Measurements from ENCODE around the gene KLHL1. TPM values are rescaled to one million over a fixed set of nuclear protein-coding genes. Genes with fewer than 3 reads are reported as not detected.

Gene KLHL1
- total RNA-seq, 1 experiment from 2014 or later: not detected

DNA sequence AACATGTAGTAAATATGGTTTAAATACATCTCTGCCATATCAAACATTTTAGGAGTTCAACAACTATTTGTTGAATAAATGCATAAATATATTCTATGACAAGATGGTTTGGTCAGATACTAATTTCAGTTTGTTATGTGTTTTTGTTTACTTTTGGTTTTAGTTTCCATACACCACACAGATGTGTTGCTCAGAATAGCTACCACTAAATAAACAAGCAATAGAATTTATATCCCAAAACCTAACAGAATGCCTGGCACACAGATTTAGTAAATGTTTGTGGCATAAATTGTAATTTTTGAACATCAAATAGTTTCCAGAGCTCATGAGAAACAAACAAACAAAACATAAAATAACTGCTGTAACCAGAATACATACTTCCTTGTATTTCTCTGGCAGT lies 127.5 kb downstream of the KLHL1 start:
- DNase-seq: no peak
- Histone ChIP-seq H3K79me2 (ENCODE audit: low read length) (no peaks in the 10 kb centered on the region), H3K4me1 (ENCODE audit: low read length) (no peaks in the 10 kb centered on the region), H3K4me2 (ENCODE audit: low read depth, low read length, poor library complexity, severe bottlenecking) (no peak overlapping the region), H3K9me2 (replicated peaks; ENCODE audit: insufficient read depth, low read length) (no peaks in the 10 kb centered on the region), H4K20me1 (ENCODE audit: insufficient read depth, low read depth, low read length) (no peaks in the 10 kb centered on the region), H2AFZ (ENCODE audit: low read length) (peak overlapping the region; percentile 50; the same call in 1 of the 2 replicates), H3K36me3 (ENCODE audit: insufficient read depth, low read length) (no peaks in the 10 kb centered on the region), H3K27ac (ENCODE audit: low read length) (no peak overlapping the region), H3K9ac (ENCODE audit: low read length) (no peak overlapping the region), H3K4me3 (ENCODE audit: low read length) (no peak overlapping the region), H3K9me3 (ENCODE audit: low read length) (0 out of 2 replicates have a peak, but pooled peaks cover 3% of the 10 kb centered on the region), H3K27me3 (ENCODE audit: low read length) (no peaks in the 10 kb centered on the region)

DNA sequence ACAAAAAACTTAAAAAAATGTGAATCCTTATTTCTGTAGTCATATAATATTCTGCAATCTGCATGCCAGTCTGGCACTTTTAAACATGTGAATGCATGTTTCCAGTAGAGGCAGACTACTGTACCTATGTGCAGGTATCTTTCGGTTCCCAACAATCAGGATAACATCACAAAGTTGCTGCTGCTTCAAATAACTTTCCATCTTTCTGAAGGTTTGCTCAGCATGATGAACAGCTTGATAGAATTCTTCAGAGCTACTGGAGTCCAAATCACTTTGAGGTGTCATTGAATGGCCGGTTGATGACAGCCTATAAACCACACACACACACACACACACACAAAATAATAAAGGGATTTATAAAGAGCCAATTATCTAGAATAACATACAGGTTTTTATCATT lies 132.8 kb downstream of the KLHL1 start:
- H3K27ac ChIP-seq (ENCODE audit: low read length): no peak overlapping the region
- H3K9me3 ChIP-seq (ENCODE audit: low read length): peaks cover 4% of the 10 kb centered on the region; the same call in 1 of the 2 replicates
- H3K27me3 ChIP-seq (ENCODE audit: low read length): no peaks in the 10 kb centered on the region
- H3K36me3 ChIP-seq (ENCODE audit: insufficient read depth, low read length): no peaks in the 10 kb centered on the region
- no peak overlapping the region for H3K4me3 ChIP-seq (ENCODE audit: low read length)
- no peak overlapping the region for H3K9ac ChIP-seq (ENCODE audit: low read length)
- H3K4me2 ChIP-seq (ENCODE audit: low read depth, low read length, poor library complexity, severe bottlenecking): no peak overlapping the region
- no peak for DNase-seq
- no peaks in the 10 kb centered on the region for H3K79me2 ChIP-seq (ENCODE audit: low read length)
- H3K9me2 ChIP-seq (replicated peaks; ENCODE audit: insufficient read depth, low read length): no peaks in the 10 kb centered on the region; the same call in 1 of the 2 replicates
- no peaks in the 10 kb centered on the region for H4K20me1 ChIP-seq (ENCODE audit: insufficient read depth, low read depth, low read length)
- H3K4me1 ChIP-seq (ENCODE audit: low read length): no peaks in the 10 kb centered on the region
- no peak overlapping the region for H2AFZ ChIP-seq (ENCODE audit: low read length)

- no peak overlapping the region for H3K27ac ChIP-seq (ENCODE audit: low read length)
- H3K9ac ChIP-seq (ENCODE audit: low read length): no peak overlapping the region
- no peak overlapping the region for H3K4me2 ChIP-seq (ENCODE audit: low read depth, low read length, poor library complexity, severe bottlenecking)
- no peaks in the 10 kb centered on the region; the same call in 1 of the 2 replicates for H3K9me2 ChIP-seq (replicated peaks; ENCODE audit: insufficient read depth, low read length)
- peaks cover 6% of the 10 kb centered on the region; the same call in 1 of the 2 replicates for H3K9me3 ChIP-seq (ENCODE audit: low read length)
- no peaks in the 10 kb centered on the region for H3K79me2 ChIP-seq (ENCODE audit: low read length)
- H3K4me1 ChIP-seq (ENCODE audit: low read length): no peaks in the 10 kb centered on the region
- H3K4me3 ChIP-seq (ENCODE audit: low read length): no peak overlapping the region
- no peaks in the 10 kb centered on the region for H3K27me3 ChIP-seq (ENCODE audit: low read length)
- peak overlapping the region; percentile 95 for H2AFZ ChIP-seq (ENCODE audit: low read length)
- H3K36me3 ChIP-seq (ENCODE audit: insufficient read depth, low read length): no peaks in the 10 kb centered on the region
- no peak for DNase-seq
- no peaks in the 10 kb centered on the region for H4K20me1 ChIP-seq (ENCODE audit: insufficient read depth, low read depth, low read length)
These were observed 137.7 kb downstream of the KLHL1 start for GRCh38 chr13:69970520-69970919.

DNA sequence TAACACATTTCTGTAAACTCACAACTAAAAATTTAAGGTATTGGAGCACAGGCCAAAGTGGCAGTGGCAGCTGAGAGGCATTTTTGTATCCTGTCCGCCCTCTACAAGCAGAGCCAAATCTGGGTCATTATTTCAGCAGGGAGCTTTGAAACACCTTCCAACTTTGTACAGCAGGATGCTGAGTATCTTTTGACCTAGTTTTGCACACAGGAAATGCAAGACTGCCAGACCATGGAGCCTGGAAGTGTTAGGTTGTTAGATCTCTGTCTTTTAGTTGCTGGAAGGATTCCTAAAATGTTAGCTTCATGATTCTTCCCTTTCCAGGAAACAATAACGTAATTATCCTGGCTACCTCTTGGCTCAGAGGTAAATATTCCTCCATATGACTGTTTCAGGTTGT lies 149.2 kb downstream of the KLHL1 start:
- H2AFZ ChIP-seq (ENCODE audit: low read length): no peak overlapping the region
- no peak overlapping the region for H3K9ac ChIP-seq (ENCODE audit: low read length)

GRCh38 chr13:69956839-69957238 lies 151.4 kb downstream of the KLHL1 start:
- Histone ChIP-seq H3K27ac (ENCODE audit: low read length) (no peak overlapping the region), H2AFZ (ENCODE audit: low read length) (peak overlapping the region; percentile 84; the same call in 1 of the 2 replicates), H3K9me2 (replicated peaks; ENCODE audit: insufficient read depth, low read length) (no peaks in the 10 kb centered on the region), H4K20me1 (ENCODE audit: insufficient read depth, low read depth, low read length) (no peaks in the 10 kb centered on the region), H3K79me2 (ENCODE audit: low read length) (no peaks in the 10 kb centered on the region), H3K36me3 (ENCODE audit: insufficient read depth, low read length) (no peaks in the 10 kb centered on the region), H3K4me3 (ENCODE audit: low read length) (no peak overlapping the region), H3K9ac (ENCODE audit: low read length) (no peak overlapping the region), H3K9me3 (ENCODE audit: low read length) (peaks cover 3% of the 10 kb centered on the region; the same call in 1 of the 2 replicates), H3K4me1 (ENCODE audit: low read length) (peaks cover 4% of the 10 kb centered on the region; the same call in 1 of the 2 replicates), H3K27me3 (ENCODE audit: low read length) (no peaks in the 10 kb centered on the region), H3K4me2 (ENCODE audit: low read depth, low read length, poor library complexity, severe bottlenecking) (peak overlapping the region; percentile 14)
- peak; percentile 33 for DNase-seq

More for the DNA sequence above, 149.2 kb downstream of the KLHL1 start:
- DNase-seq: peak; percentile 22
- Histone ChIP-seq H4K20me1 (ENCODE audit: insufficient read depth, low read depth, low read length) (no peaks in the 10 kb centered on the region), H3K36me3 (ENCODE audit: insufficient read depth, low read length) (no peaks in the 10 kb centered on the region), H3K79me2 (ENCODE audit: low read length) (no peaks in the 10 kb centered on the region), H3K4me3 (ENCODE audit: low read length) (no peak overlapping the region), H3K9me2 (replicated peaks; ENCODE audit: insufficient read depth, low read length) (no peaks in the 10 kb centered on the region), H3K27ac (ENCODE audit: low read length) (no peak overlapping the region), H3K27me3 (ENCODE audit: low read length) (no peaks in the 10 kb centered on the region), H3K4me2 (ENCODE audit: low read depth, low read length, poor library complexity, severe bottlenecking) (no peak overlapping the region), H3K9me3 (ENCODE audit: low read length) (peaks cover 3% of the 10 kb centered on the region; the same call in 1 of the 2 replicates), H3K4me1 (ENCODE audit: low read length) (peaks cover 4% of the 10 kb centered on the region; the same call in 1 of the 2 replicates)

DNA sequence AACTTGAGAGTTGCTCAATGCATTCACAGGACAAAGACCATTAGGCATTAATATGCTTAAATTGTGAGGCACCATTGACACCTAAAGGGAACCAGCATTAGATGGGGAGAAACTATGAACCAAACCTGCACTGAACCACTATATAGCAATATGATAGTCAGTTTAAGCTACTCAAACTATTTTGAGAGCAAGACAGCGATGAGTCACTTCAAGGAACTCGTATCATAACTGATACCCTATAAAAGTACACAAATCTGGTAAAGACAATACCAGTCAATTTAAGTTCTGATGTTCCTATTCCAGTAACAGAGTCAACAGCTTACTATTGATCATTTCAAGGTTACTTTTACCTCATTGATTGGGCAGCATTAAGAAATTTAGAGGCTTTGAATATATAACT lies 151.9 kb downstream of the KLHL1 start:
- Histone ChIP-seq H3K9ac (ENCODE audit: low read length) (no peak overlapping the region), H3K79me2 (ENCODE audit: low read length) (no peaks in the 10 kb centered on the region), H3K4me3 (ENCODE audit: low read length) (no peak overlapping the region), H3K9me2 (replicated peaks; ENCODE audit: insufficient read depth, low read length) (no peaks in the 10 kb centered on the region), H3K9me3 (ENCODE audit: low read length) (peaks cover 3% of the 10 kb centered on the region; the same call in 1 of the 2 replicates), H2AFZ (ENCODE audit: low read length) (peak overlapping the region; percentile 80; the same call in 1 of the 2 replicates), H3K27ac (ENCODE audit: low read length) (no peak overlapping the region), H4K20me1 (ENCODE audit: insufficient read depth, low read depth, low read length) (no peaks in the 10 kb centered on the region), H3K4me2 (ENCODE audit: low read depth, low read length, poor library complexity, severe bottlenecking) (no peak overlapping the region), H3K4me1 (ENCODE audit: low read length) (peaks cover 4% of the 10 kb centered on the region; the same call in 1 of the 2 replicates), H3K27me3 (ENCODE audit: low read length) (no peaks in the 10 kb centered on the region), H3K36me3 (ENCODE audit: insufficient read depth, low read length) (no peaks in the 10 kb centered on the region)
- no peak for DNase-seq

- Histone ChIP-seq H3K4me2 (ENCODE audit: low read depth, low read length, poor library complexity, severe bottlenecking) (no peak overlapping the region), H3K27ac (ENCODE audit: low read length) (no peak overlapping the region), H3K9ac (ENCODE audit: low read length) (no peak overlapping the region), H3K4me3 (ENCODE audit: low read length) (no peak overlapping the region), H3K9me2 (replicated peaks; ENCODE audit: insufficient read depth, low read length) (no peaks in the 10 kb centered on the region), H3K9me3 (ENCODE audit: low read length) (peaks cover 3% of the 10 kb centered on the region; the same call in 1 of the 2 replicates), H3K79me2 (ENCODE audit: low read length) (no peaks in the 10 kb centered on the region), H3K36me3 (ENCODE audit: insufficient read depth, low read length) (no peaks in the 10 kb centered on the region), H3K27me3 (ENCODE audit: low read length) (no peaks in the 10 kb centered on the region), H4K20me1 (ENCODE audit: insufficient read depth, low read depth, low read length) (no peaks in the 10 kb centered on the region), H2AFZ (ENCODE audit: low read length) (peak overlapping the region; percentile 82; the same call in 1 of the 2 replicates), H3K4me1 (ENCODE audit: low read length) (peaks cover 4% of the 10 kb centered on the region; the same call in 1 of the 2 replicates)
- no peak for DNase-seq
These were observed 153.0 kb downstream of the KLHL1 start for GRCh38 chr13:69955271-69955670.

GRCh38 chr13:69951412-69951811 lies 156.8 kb downstream of the KLHL1 start:
- H3K36me3 ChIP-seq (ENCODE audit: insufficient read depth, low read length): no peaks in the 10 kb centered on the region
- H3K27me3 ChIP-seq (ENCODE audit: low read length): no peaks in the 10 kb centered on the region
- no peaks in the 10 kb centered on the region for H4K20me1 ChIP-seq (ENCODE audit: insufficient read depth, low read depth, low read length)
- no peak overlapping the region for H3K9ac ChIP-seq (ENCODE audit: low read length)
- peaks cover 10% of the 10 kb centered on the region for H3K4me1 ChIP-seq (ENCODE audit: low read length)
- no peak overlapping the region for H3K27ac ChIP-seq (ENCODE audit: low read length)
- H3K4me2 ChIP-seq (ENCODE audit: low read depth, low read length, poor library complexity, severe bottlenecking): no peak overlapping the region
- peaks cover 3% of the 10 kb centered on the region for H3K9me3 ChIP-seq (ENCODE audit: low read length)
- H3K79me2 ChIP-seq (ENCODE audit: low read length): no peaks in the 10 kb centered on the region
- H2AFZ ChIP-seq (ENCODE audit: low read length): peak overlapping the region; percentile 81; the same call in 1 of the 2 replicates
- no peaks in the 10 kb centered on the region for H3K9me2 ChIP-seq (replicated peaks; ENCODE audit: insufficient read depth, low read length)
- DNase-seq: no peak
- no peak overlapping the region for H3K4me3 ChIP-seq (ENCODE audit: low read length)

Measured in Karpas-422 (cell line).